HCT116 (cell line): ENCODE data around the gene SEMA3E. TPM values are rescaled to one million over a fixed set of nuclear protein-coding genes. Genes with fewer than 3 reads are reported as not detected.

Experiments used
- ATAC-seq: fragments of 200-7000 bp; cut with Tn5 transposase; 2 replicates; pipeline ENCODE4 v1.9.1; 2020; ENCODE audit warnings: mild to moderate bottlenecking, moderate library complexity
- BruUV-seq: library from RNA; stranded (reverse); fragments of 400-500 nt; replicated peaks from 2 replicates; lab custom pipeline; 2021; lab: Mats Ljungman, UMichigan
- CTCF ChIA-PET: fragments of 300-600 bp; sonication (Branson Sonifier 250); formaldehyde crosslinking; loops from one replicate; lab custom pipeline; 2021; ENCODE audit warnings: antibody characterized with exemption; lab: Charles Lee
- POLR2A ChIA-PET: fragments of 300-600, 350-600 bp; sonication (Branson Sonifier 250); formaldehyde crosslinking; loops from one replicate; lab custom pipeline; 2021; ENCODE audit warnings: antibody characterized with exemption; lab: Charles Lee
- RAD21 ChIA-PET, 2 experiments: fragments of 300-600 bp; sonication (Branson Sonifier 250); formaldehyde crosslinking; loops; one replicate each; lab custom pipeline; 2023; ENCODE audit warnings: low total read pairs in 2 of 2; ENCODE audit not compliant: uncharacterized antibody in 2 of 2, unreplicated experiment in 2 of 2, low non-redundant PET in 1 of 2; lab: Charles Lee
- DNase-seq: peaks from one replicate; pipeline ENCODE4 v3.0.0-alpha.2; 2010; ENCODE audit warnings: low read depth, low spot score
- H2AFZ ChIP-seq: fragments of 200-600 bp; shearing (Covaris generic), sonication (generic); 2 replicates; pipeline ENCODE4 v1.6.1; 2017; ENCODE audit warnings: low read depth, mixed run types, mixed read lengths, antibody characterized with exemption, low read length; ENCODE audit not compliant: poor library complexity, severe bottlenecking
- H3K27ac ChIP-seq: 2 replicates; pipeline ENCODE4 v1.5.1; 2012; ENCODE audit warnings: low read depth, low read length
- H3K27me3 ChIP-seq: fragments of 200-600 bp; sonication (generic); 2 replicates; pipeline ENCODE4 v1.6.1; 2016; ENCODE audit warnings: mixed run types, low read length, mixed read lengths; ENCODE audit not compliant: insufficient read depth
- H3K36me3 ChIP-seq, 2 experiments: fragments of 200-500 bp in 1 of 2; fragments of 200-600 bp in 1 of 2; sonication (Bioruptor generic) in 1 of 2; sonication (generic) in 1 of 2; 2 replicates each; pipeline versions ENCODE4 v1.5.1 to v1.6.1; 2014 to 2016; ENCODE audit warnings: low read length in 2 of 2, inconsistent platforms in 1 of 2, mixed read lengths in 1 of 2, mixed run types in 1 of 2; ENCODE audit not compliant: insufficient read depth in 2 of 2, control insufficient read depth in 1 of 2
- H3K4me1 ChIP-seq, 2 experiments: fragments of 200-600 bp in 1 of 2; sonication (generic) in 1 of 2; 2 replicates each; pipeline versions ENCODE4 v1.5.1 to v1.6.1; 2012 to 2017; ENCODE audit warnings: low read length in 2 of 2, inconsistent platforms in 1 of 2, mild to moderate bottlenecking in 1 of 2, mixed read lengths in 1 of 2, mixed run types in 1 of 2, moderate library complexity in 1 of 2; ENCODE audit not compliant: insufficient read depth in 2 of 2, control insufficient read depth in 1 of 2
- H3K4me2 ChIP-seq: fragments of 200-600 bp; sonication (generic); 2 replicates; pipeline ENCODE4 v1.6.1; 2017; ENCODE audit warnings: mixed run types, low read length, mixed read lengths
- H3K4me3 ChIP-seq, 2 experiments: fragments of 200-600 bp in 1 of 2; sonication (generic) in 1 of 2; replicated peaks in 1 of 2; 2 replicates each; pipeline ENCODE4 v1.5.1; 2011 to 2016; ENCODE audit warnings: low read length in 2 of 2, control low read depth in 1 of 2, low read depth in 1 of 2, mild to moderate bottlenecking in 1 of 2, mixed read lengths in 1 of 2, mixed run types in 1 of 2
- H3K79me2 ChIP-seq: fragments of 200-600 bp; sonication (generic); 2 replicates; pipeline ENCODE4 v1.6.1; 2017; ENCODE audit warnings: mild to moderate bottlenecking, mixed run types, low read length, moderate library complexity, mixed read lengths; ENCODE audit not compliant: insufficient read depth
- H3K9ac ChIP-seq: fragments of 200-600 bp; sonication (generic); 2 replicates; pipeline ENCODE4 v1.6.1; 2016; ENCODE audit warnings: low read length, mixed read lengths
- H3K9me2 ChIP-seq: fragments of 200-600 bp; sonication (generic), shearing (Covaris generic); 2 replicates; pipeline ENCODE4 v1.6.1; 2017; ENCODE audit warnings: mixed run types, mild to moderate bottlenecking, moderate library complexity; ENCODE audit not compliant: insufficient read depth
- H3K9me3 ChIP-seq, 2 experiments: fragments of 200-500 bp in 1 of 2; fragments of 200-600 bp in 1 of 2; sonication (Bioruptor generic) in 1 of 2; sonication (generic) in 1 of 2; 2 replicates each; pipeline ENCODE4 v1.6.1; 2014 to 2017; ENCODE audit warnings: low read length in 2 of 2, mixed read lengths in 2 of 2, inconsistent platforms in 1 of 2, low read depth in 1 of 2, mild to moderate bottlenecking in 1 of 2, mixed run types in 1 of 2, moderate library complexity in 1 of 2; ENCODE audit not compliant: control insufficient read depth in 1 of 2, insufficient read depth in 1 of 2
- H4K20me1 ChIP-seq: fragments of 200-600 bp; sonication (generic), shearing (Covaris generic); 2 replicates; pipeline ENCODE4 v1.6.1; 2017; ENCODE audit warnings: mixed run types, mild to moderate bottlenecking, moderate library complexity; ENCODE audit not compliant: insufficient read depth
- CBX3 ChIP-seq: IDR thresholded peaks from 2 replicates; pipeline ENCODE4 v1.6.1; 2012; ENCODE audit warnings: low read depth
- CTCF ChIP-seq, 3 experiments: fragments of 200-600 bp in 1 of 3; sonication (generic) in 1 of 3; IDR thresholded peaks in 2 of 3; conservative IDR thresholded peaks in 1 of 3; 2 replicates each; pipeline ENCODE4 v1.5.1; 2012 to 2017; ENCODE audit warnings: low read depth in 2 of 3, low read length in 2 of 3, antibody characterized with exemption in 1 of 3, borderline replicate concordance in 1 of 3, control low read depth in 1 of 3, mild to moderate bottlenecking in 1 of 3, mixed read lengths in 1 of 3, mixed run types in 1 of 3, moderate library complexity in 1 of 3; ENCODE audit not compliant: insufficient read depth in 1 of 3
- FOSL1 ChIP-seq: IDR thresholded peaks from 2 replicates; pipeline ENCODE4 v1.6.1; 2012; ENCODE audit warnings: low read depth
- JUND ChIP-seq: IDR thresholded peaks from 2 replicates; pipeline ENCODE4 v1.6.1; 2012
- POLR2A ChIP-seq: IDR thresholded peaks from 2 replicates; pipeline ENCODE4 v1.7.0; 2011; ENCODE audit warnings: borderline replicate concordance; ENCODE audit not compliant: insufficient read depth, insufficient read length; ENCODE audit errors: extremely low read depth
- POLR2AphosphoS5 ChIP-seq: IDR thresholded peaks from 2 replicates; pipeline ENCODE4 v1.6.1; 2011; ENCODE audit warnings: mild to moderate bottlenecking, low read depth, low read length, moderate library complexity
- RAD21 ChIP-seq: IDR thresholded peaks from 2 replicates; pipeline ENCODE4 v1.6.1; 2012; ENCODE audit warnings: low read depth, mild to moderate bottlenecking
- SIN3A ChIP-seq: IDR thresholded peaks from 2 replicates; pipeline ENCODE4 v1.6.1; 2012; ENCODE audit warnings: low read depth
- SP1 ChIP-seq: IDR thresholded peaks from 2 replicates; pipeline ENCODE4 v1.6.1; 2012; ENCODE audit warnings: low read depth
- SRF ChIP-seq: IDR thresholded peaks from 2 replicates; pipeline ENCODE4 v1.6.1; 2012; ENCODE audit warnings: low read depth
- TCF7L2 ChIP-seq: IDR thresholded peaks from 2 replicates; pipeline ENCODE4 v1.7.0; 2011; ENCODE audit warnings: borderline replicate concordance, inconsistent platforms; ENCODE audit not compliant: insufficient read depth, insufficient read length; ENCODE audit errors: extremely low read depth
- ZFX ChIP-seq: fragments of 450-650 bp; IDR thresholded peaks from 2 replicates; pipeline ENCODE4 v1.6.1; 2017
- intact Hi-C: fragments of 100-400 bp; cut with micrococcal nuclease; formaldehyde crosslinking; loops from 2 replicates; pipeline ENCODE4 v1.10.0; 2022
- total RNA-seq: library from RNA; stranded (reverse); gene quantifications from one replicate; pipeline ENCODE4 v1.2.1, GENCODE V29; 2021; ENCODE audit not compliant: unreplicated experiment

The SEMA3E gene
- total RNA-seq, 1 experiment from 2014 or later: 1.6 TPM

GRCh38 chr7:83643739-83644138, 5.2 kb downstream of the SEMA3E start:
- H3K27me3 ChIP-seq: no peaks in the 10 kb centered on the region
- H4K20me1 ChIP-seq: no peaks in the 10 kb centered on the region
- TF ChIP-seq SIN3A (no peak), ZFX (no peak), FOSL1 (0 out of 2 replicates have a peak, but pooled peaks have one; percentile 10), RAD21 (no peak), CTCF (IDR thresholded peaks at IDR 0.05 in 2 of 3, conservative IDR thresholded peaks at IDR 0.05 in 1 of 3; ENCODE audit: borderline replicate concordance in 1 of 3, insufficient read depth in 1 of 3, low read depth in 2 of 3, low read length in 2 of 3) (no peak), SP1 (no peak), TCF7L2 (no peak), CBX3 (no peak), SRF (no peak), POLR2AphosphoS5 (no peak), JUND (0 out of 2 replicates have a peak, but pooled peaks have one; percentile 18), POLR2A (no peak)
- no TSS peak for BruUV-seq
- no peak overlapping the region for H3K4me3 ChIP-seq
- RAD21 ChIA-PET: no interaction called here
- no peak overlapping the region for H2AFZ ChIP-seq
- no peak for DNase-seq
- no peaks in the 10 kb centered on the region for H3K9me3 ChIP-seq
- H3K27ac ChIP-seq: no peak overlapping the region
- H3K9me2 ChIP-seq: no peaks in the 10 kb centered on the region
- H3K79me2 ChIP-seq: no peaks in the 10 kb centered on the region
- POLR2A ChIA-PET: no interaction called here
- no peak overlapping the region for H3K4me2 ChIP-seq
- H3K4me1 ChIP-seq: no peaks in the 10 kb centered on the region
- no peak overlapping the region for H3K9ac ChIP-seq
- intact Hi-C loops: no loop called here
- no peak for ATAC-seq
- no peaks in the 10 kb centered on the region for H3K36me3 ChIP-seq
- CTCF ChIA-PET: no interaction called here
